Stimulated activated CD8-positive, alpha-beta memory T cell treated with anti-CD3 and anti-CD28 coated beads, Interleukin-7, amount 100 ng/mL, for 4 hours (primary cell): ENCODE data around the gene STXBP2.
A peak's percentile ranks its signal among the peaks of the same experiment; 100 is the strongest.

Source experiments
- DNase-seq, 2 donors: peaks; one replicate each; pipeline ENCODE4 v3.0.0-alpha.2; 2020; ENCODE audit warnings: low read depth in 2 of 2

Gene STXBP2

DNA sequence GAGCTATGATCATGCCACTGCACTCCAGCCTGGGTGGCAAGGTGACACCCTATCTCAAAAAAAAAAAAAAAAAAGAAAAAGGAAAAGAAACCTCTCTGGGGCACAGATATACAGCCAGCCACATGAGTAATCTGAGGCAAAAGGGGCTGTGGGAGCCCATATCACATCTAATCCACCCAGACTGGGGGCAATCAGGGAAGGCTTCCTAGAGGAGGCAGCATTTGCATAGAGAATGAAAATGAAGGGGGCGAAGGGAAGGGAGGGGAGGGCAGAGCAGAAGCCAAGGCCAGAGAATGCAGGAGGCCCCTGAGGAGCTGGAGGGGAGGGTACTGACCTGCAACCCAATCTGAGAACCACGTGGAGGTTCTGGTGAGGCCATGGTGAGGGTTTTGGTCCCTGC, 13.2 kb downstream of the STXBP2 start:
- no peak for DNase-seq

DNA sequence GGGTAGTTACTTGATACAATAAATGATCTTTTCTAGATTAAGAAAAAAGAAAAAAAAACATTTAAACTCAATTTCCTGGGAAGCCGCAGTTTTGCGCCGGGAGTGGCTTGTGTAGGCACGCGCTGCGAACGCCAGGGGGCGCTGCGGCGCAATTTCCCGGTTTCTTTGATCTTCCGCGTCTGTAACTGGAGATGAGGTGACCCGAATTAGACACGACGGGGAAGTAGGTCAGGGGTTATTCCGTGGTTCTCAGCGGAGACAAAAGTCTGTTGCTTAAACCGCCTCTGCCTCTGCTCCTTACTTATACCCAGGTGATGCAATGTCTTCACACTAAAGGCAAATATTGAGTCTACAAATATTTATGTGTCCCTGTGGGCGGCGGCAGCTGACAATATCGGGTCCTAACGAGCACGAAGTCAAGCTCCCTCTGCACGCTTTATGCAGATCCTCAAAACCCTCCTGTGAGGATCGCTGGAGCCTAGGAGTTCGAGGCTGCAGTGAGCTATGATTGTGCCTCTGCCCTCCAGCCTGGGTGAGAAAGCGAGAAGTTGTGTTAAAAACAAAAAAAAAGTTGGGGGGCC, 15.2 kb downstream of the STXBP2 start:
- DNase-seq: peak; percentile 72 to 75

DNA sequence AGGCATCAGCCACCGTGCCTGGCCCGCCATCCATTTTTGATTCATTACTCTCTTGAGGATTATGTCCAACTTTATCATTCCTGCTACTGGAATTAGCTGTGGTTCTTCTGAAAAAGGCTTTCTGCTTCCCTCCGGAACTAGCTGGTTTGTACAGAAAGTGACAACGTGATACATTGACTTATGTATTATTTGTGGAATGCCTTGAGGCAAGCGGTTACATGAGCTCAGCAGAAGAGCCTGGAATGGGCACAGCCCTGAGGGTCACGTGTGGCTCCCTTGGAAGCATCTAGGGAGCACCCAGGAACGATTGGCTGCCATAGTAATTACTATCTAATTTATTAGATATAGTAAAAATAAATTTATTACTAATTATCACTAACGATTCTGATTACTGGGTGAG, 17.5 kb downstream of the STXBP2 start:
- no peak for DNase-seq

DNA sequence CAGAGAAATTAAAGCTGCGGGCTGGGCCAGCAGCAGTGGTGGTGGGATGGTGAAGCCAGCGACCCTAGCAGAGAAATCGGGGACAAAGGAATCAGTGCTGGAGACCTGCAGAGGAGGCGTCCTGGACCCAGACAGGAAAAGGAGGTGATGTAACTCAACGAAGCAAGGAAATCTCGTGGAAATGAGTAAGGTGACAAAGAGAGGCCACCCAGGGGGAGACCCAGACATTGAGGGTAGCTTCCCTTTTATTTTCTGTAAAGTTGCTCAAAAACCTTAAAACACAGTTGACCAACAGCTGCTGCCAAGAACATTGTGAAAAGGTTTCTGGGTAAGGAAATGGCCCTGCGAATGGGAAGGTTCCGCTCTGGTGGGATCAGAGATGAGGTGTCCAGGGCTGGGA, 18.7 kb downstream of the STXBP2 start:
- DNase-seq: no peak

DNA sequence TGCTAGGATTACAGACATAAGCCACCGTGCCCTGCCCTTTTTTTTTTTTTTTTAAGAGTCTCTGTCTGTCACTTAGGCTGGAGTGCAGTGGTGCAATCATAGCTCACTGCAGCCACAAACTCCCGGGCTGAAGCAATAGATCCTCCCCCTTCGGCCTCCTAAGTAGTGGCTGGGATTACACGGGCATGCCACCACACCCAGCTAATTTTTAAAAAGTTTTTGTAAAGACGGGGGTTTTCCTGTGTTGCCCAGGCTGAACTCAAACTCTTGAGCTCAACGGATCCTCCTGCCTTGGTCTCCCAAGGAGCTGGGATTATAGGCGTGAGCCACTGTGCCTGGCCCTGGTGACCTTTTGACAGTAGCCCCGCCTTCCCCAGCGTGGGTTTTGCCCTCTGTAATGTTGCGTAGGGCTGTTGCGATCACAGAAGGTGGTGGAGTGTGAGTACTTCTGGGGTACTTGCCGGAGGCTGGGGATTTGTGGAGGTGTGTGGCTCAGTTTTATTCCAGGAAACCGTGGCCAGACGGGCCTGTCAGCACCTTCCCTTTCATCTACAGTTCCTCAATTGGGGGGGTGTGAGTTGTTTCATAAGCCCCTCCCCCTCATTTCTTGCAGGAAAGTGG, 20.3 kb downstream of the STXBP2 start:
- DNase-seq: no peak

DNA sequence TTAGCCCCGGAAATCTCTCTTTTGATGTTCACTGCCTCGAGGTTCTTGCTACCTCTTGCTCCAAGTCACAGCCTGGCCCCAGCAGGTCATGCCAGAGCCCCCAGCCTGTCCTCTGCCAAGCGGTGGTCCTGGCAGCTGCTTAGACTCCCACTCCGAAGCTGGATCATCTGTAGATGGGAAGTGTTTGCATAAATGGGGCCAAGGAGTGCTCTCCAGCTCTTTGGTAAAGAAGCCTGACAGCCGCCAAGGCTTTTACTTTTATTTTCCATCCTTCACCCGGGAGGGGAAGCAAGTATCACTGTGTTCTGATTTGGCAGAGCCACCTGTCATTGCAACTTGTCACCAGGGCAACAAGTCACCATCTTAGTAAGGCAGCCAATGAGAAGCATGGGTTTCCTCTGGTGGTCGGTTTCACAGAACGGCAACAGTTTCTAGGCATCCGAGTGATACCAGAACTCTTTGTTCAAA, 21.3 kb downstream of the STXBP2 start:
- DNase-seq: no peak

DNA sequence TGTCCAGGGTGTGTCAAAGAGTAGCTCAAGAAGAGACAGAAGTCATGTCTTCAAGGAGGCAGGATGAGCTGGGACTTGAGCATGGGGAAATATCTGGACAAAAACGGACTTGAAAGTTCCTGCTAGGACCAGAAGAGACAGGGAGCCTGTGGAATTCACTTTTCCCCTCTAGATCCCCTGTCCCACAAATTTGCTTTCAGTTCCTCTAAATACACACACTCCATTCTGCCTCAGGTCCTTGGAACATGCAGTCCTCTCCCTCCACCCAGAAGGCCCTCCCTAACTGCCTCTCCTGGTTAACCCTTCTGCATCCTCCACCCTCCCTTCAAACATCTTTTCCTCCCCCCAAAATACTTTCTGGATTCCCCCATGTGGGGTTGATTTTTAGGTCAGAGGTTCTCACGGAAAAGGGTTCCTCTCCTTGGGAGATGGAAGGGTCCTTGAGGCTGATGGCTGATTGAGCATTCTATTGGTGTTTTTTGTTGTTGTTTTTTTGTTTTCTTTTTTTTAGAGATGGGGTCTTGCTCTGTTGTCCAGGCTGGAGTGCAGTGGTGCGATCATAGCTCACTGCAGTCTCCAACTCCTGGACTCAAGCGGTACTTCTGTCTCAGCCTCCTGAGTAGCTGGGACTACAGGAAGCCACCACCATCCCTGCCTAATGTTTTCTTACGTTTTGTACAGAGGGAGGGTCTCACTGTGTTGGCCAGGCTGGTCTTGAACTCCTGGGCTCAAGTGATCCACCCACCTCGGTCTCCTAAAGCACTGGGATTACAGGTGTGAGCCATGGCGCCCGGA, 25.0 kb downstream of the STXBP2 start:
- no peak for DNase-seq

DNA sequence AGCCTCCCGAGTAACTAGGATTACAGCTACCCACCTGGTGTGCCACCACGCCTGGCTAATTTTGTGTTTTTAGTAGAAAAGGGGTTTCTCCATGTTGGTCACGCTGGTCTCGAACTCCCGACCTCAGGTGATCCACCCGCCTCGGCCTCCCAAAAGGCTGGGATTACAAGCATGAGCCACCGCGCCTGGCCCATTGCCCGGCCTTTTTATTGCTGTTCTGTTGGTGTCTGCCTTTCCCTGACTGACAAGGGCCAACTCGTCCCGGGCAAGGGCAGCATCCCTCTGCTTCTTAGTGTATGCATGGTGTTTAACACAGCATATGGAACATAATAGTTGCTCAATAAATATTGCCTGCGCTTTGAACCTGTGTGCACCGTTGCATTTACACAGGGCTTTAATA, 25.7 kb downstream of the STXBP2 start:
- no peak for DNase-seq

DNA sequence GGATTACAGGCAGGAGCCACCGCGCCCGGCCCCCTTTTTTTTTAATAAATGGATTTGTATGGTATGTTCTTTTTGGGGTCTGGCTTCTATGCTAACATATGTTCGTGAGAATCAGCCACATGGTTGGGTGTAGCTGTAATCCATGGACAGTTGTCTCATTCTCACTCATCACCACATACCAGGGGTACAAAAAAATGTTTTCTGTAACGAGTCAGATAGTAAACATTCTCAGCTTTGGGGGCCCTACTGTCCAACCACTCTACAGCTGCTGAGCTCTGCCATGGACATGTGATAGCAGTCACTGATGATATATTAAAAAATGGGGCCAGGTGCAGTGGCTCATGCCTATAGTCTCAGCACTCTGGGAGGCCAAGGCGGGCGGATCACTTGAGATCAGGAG, 26.8 kb downstream of the STXBP2 start:
- no peak for DNase-seq

DNA sequence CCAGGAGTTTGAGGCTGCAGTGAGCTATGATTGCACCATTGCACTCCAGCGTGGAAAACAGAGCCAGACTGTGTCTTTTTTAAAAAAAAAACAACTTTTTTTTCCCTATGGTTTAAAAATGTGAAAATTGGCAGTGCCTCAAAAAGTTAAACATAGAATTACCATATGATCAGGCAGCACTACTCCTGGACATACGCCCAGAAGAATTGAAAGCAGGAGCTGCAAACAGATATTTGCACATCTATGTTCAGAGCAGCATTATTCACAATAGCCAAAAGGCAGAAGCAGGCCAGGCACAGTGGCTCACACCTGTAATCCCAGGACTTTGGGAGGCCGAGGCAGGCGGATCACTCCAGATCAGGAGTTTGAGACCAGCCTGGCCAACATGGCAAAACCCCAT, 28.2 kb downstream of the STXBP2 start:
- no peak for DNase-seq

DNA sequence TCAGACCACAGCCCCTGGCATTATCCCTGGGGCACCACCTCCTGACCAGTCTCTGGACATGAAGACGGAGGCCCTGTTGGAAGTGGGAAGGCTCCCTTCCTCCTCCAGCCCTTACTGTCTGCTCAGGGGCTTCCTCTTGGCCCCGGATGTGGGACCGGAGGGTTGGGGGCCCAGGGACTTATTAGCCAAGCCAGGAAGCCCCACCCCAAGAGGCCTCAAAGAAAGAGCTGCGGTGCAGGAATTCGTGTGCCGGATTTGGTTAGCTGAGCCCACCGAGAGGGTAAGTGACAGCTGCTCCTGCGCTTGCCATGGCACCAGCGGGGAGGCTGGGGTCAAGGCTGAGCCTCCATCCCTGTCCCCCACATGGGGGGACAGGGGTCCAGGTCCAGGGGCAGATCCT, 31.9 kb downstream of the STXBP2 start, which contains the start of gene RETN:
Gene RETN, plus strand, starts transcription at position 208 of the 400 bp plus-strand sequence. CDS start 278 bp downstream, outside the sequence.
- DNase-seq: no peak

DNA sequence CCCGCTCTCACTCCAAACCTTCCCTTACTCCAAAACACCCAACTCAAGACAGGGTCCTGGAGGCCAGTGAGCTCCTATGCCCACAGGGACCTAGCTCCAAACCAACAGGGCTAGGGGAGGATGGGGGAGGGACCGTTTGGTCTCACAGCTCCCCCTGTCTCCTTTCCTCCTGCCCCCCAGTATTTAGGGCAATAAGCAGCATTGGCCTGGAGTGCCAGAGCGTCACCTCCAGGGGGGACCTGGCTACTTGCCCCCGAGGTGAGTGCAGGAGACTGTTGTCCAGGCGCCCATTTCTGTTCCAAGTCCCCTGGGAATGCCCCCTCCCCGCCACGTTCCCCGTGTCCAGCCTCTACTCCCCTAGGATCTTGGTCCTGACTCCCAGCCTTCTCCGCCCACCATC, 32.7 kb downstream of the STXBP2 start:
- no peak for DNase-seq

DNA sequence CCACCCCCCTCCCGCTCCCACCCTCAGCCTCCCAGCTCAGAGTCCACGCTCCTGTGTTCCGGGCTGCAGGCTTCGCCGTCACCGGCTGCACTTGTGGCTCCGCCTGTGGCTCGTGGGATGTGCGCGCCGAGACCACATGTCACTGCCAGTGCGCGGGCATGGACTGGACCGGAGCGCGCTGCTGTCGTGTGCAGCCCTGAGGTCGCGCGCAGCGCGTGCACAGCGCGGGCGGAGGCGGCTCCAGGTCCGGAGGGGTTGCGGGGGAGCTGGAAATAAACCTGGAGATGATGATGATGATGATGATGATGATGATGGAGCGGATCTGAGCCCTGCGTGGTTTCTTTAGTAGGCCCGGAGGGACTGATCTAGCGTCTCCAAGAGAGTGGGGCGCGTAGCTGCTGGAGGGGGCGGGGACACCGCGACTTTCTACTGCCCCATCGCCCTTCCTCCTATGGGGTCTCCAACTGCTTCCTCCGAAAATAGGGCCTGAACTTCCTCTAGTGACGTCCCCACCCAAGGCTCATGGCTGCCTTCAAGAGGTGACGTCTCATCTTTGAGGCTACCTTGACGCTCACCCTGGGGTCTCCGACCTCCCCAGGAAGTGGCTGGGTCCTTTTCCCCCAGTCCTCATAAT, 33.4 kb downstream of the STXBP2 start:
- DNase-seq: no peak

DNA sequence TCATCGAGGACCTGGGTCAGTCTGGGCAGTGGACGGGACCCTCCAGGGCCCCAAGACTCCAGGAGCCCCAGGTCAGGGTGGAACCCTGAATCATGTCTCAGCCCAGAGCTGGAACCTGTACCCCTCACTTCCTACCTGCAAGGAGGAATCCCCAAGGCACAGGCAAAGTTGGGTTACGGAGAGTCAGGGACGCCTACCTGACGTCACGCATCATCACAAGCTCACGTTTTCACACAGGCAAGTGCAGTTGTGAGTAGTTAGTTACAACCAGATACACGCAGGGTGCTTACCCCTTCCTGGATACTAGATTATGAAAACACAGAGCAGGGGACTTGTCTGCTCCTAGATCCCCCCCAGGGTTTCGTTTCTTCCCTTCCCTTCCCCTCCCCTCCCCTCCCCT, 33.9 kb downstream of the STXBP2 start:
- DNase-seq: no peak

DNA sequence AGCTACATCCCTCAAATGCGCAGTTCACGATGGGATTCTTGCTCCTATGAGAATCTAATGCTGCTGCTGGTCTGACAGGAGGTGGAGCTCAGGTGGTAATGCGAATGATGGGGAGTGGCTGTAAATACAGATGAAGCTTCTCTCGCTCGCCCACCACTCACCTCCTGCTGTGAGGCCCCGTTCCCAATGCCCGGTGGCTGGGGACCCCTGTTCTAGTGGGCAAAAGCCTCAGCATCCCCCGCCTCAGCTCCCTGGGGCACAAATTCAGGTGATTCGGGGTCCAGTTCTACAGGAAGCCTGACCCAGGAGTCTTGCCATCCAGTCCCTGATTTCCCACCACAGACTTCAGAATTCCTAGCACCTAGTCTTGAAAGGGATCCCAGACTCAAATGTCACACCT, 35.6 kb downstream of the STXBP2 start:
- no peak for DNase-seq

DNA sequence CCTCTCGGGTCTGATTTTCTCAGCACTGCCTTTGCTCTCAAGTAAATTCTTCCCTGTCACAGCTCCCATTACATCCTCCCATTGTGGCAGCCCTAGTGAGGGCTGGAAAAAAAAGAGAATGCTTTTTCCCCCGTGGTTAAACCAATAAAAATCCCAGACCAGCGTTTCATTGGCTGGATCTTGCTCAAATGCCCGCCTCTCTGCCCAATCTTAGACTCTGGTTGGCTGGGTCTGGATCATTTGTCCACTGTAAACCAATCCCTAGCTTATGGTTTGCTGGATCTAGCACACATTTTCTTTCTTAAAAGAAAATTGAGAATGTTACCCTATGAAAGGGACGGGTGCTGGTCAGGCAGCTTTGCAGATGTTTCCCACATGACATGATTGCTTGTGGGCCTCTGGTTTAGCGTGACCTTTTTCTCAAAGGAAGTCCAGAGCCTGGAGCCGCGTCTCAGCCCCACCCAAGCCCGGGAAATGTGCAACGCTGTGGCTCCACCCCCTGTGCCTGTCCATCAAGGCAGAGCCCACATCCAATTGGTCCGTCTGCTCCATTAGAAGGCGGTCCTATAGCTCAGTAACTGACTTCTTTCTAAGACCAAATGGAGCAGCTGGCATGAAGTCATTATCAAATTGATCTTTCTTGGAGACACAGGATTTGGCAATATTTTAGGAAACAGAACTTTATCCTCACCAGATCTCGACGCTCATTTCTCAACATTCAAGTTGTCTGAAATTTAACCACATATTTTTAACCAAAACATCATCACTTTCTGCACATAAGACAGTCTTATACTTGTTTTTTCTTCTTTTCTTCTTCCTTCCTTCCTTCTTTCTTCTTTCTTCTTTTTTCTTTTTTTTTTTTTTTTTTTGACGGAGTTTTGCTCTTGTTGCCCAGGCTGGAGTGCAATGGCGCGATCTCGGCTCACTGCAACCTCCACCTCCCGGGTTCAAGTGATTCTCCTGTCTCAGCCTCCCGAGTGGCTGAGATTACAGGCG, 37.4 kb downstream of the STXBP2 start:
- no peak for DNase-seq

DNA sequence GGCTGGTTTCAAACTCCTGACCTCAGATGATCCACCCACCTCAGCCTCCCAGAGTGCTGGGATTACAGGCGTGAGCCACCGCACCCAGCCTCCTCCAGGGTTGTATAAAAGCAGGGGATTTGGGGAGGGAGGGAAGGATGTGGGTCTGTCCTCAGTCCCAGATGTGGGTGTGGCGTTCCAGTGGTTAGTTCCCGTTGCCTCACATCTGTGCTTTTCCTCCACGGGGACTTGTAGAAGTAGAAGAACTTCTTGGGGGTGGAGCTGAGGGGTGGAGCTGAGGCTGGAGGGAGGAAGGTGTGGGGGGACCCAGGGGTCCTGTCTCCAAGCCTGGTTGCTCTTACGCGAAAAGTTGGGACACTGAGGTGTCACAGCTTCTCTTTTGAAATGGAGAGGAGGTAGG, 39.5 kb downstream of the STXBP2 start:
- no peak for DNase-seq

DNA sequence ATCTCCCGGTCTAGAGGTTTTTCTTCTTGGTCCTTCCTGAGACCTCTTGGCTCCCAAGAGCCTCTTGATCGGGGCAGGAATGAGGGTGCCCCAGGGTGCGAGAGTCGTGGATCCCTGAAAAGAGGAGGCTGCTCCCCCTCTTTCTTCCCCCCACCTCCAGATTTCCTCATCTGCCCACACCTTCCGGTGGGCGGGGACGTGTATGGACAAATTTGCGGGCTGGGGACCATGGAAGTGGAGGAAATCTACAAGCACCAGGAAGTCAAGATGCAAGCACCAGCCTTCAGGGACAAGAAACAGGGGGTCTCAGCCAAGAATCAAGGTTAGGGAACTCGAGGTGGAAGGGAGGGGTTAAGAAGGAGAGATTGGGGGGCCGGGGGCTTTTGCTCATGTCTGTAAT, 39.9 kb downstream of the STXBP2 start, which contains the start of gene MCEMP1:
Gene MCEMP1, plus strand, starts transcription at position 237 of the 400 bp plus-strand sequence. Its CDS starts 31 bp downstream, at position 268.
- no peak for DNase-seq

DNA sequence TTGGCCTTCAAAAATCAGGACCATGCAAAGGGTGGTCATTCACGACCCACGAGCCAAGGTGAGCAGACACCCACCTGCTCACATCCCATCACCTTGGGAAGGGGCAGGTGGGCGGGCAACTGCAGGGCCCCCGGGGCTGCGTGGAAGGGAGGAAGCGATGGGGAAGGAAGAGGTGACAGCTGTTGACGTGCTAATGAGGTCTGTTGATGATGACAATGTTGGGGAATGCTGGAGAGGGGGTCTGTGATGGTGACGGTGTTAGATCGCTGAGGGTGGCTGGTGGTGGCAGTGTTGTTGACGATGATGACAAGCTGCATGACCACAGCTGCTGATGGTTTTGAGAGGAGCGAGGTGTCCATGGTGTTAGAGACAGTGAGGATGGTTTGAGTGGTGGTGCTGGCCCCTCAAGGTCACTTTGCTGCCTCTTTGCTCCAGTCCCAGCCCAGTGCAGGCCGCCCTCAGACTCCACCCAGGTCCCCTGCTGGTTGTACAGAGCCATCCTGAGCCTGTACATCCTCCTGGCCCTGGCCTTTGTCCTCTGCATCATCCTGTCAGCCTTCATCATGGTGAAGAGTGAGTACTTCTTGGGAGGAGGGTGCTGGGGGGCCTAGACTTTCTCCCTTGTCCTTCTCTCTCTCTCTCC, 40.9 kb downstream of the STXBP2 start:
- no peak for DNase-seq

DNA sequence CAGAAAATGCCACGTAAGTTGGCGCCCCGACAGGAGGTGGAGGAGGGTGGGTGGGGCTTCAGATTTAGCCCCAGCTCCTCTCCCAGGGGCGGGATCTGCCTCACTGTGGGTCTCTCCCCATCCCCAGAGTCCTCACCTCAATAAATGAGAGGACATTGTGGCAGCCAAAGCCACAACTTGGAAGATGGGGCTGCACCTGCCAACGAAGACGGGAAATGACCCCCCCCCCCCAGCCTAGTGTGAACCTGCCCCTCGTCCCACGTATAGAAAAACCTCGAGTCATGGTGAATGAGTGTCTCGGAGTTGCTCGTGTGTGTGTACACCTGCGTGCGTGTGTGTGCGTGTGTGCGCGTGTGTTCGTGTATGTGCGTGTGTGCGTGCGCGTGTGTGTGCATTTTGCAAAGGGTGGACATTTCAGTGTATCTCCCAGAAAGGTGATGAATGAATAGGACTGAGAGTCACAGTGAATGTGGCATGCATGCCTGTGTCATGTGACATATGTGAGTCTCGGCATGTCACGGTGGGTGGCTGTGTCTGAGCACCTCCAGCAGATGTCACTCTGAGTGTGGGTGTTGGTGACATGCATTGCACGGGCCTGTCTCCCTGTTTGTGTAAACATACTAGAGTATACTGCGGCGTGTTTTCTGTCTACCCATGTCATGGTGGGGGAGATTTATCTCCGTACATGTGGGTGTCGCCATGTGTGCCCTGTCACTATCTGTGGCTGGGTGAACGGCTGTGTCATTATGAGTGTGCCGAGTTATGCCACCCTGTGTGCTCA, 42.3 kb downstream of the STXBP2 start:
- DNase-seq: peak; percentile 46 to 63
